ENCODE results near the gene PSD4. TPM values are rescaled to one million over a fixed set of nuclear protein-coding genes. Genes with fewer than 3 reads are reported as not detected.

The PSD4 gene
- polyA plus RNA-seq, 2 donors: 18.1 to 32.6 TPM

DNA sequence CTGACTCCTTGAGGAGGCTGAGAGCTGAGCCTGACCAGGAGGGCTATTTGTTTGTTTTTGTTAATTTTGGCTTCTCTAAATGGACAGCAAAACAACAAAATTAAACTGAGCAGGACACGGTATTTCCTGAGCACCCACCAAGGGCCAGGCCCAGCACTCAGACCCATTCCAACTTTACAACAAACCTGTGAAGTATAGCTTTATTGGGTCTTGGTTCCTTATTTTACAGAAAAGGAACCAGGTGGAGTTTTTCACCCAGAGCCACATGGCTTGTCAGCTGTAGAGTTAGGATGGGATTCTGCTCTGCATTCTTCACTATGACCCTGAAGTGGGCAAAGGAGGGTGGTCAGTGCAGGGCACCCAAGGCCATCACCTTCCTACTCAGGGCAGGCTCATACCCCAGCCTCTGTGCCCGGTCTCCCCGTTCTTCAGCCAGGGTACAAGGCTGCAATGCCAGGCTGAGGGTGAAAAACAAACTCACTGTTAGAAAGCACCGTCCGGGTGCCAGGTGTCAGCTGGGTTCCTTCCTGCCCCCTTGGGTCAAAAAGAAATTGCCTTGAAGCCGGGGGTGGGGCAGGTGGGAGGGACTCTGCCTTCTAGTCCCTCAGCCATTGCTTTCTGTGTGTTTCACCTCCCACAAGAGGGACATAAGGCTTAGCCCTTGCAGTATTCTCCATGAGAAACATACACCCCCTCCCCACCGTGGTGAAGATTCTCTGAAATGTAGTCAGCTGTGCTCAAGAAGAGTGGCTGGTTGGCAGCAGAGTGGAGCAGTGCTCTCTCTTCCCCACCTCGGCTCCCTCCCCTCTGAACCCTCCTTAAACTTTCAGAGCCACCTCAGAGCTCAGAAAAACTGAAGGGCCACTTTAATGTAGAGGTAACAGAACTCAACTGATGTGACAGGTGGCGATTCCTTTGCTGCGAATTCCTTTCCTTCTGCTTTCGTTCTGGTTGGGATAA is 2.2 kb downstream of the PSD4 start:
- 59 to 66% methylated on average over 11 of the region's 11 CpGs for WGBS, 2 donors

DNA sequence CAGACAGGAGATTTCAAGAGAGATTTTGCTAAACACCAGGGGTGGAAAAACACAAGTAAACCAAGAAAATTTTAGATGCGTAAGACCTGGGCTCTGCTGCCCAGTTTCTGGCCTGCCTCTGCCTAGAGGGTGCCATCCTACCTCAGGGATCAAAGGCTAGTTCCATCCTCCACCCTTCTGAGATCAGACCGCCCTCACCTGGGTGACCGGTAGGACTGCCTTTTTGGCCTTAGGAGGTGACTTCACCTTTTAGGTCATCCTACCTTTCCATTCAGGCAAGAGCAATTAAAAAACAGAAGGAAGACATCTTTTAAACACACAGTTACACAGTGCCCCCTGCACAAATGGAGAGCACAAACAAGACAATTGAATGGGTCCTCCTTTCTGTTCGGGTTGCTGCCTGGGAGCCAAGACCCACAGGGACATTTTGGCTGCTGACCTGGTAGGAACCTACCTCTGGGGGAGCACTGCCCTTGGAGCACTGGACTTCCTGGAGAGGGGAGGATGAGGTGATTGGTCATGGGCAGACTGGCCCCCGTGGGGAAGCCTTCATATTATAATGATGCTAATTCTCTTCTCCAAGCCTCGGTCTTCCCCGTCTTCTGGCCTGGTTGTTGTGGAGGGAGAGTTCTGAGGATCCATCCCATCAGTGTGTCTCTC is 3.1 kb downstream of the PSD4 start:
- H3K27ac ChIP-seq (ENCODE audit: low read depth in 2 of 2, low read length in 1 of 2): no peak overlapping the region
- peaks cover 0 to 5% of the 10 kb centered on the region in 2 donors for H3K36me3 ChIP-seq (ENCODE audit: control insufficient read depth in 2 of 2, insufficient read depth in 2 of 2, low read length in 1 of 2)
- WGBS, 2 donors: 87 to 88% methylated on average over 7 of the region's 7 CpGs
- H3K4me3 ChIP-seq (ENCODE audit: low read depth in 1 of 2, low read length in 2 of 2): no peak overlapping the region
- H3K4me1 ChIP-seq (ENCODE audit: control insufficient read depth in 2 of 2, insufficient read depth in 2 of 2, low read length in 1 of 2): peaks cover 0 to 18% of the 10 kb centered on the region in 2 donors
- no peaks in the 10 kb centered on the region for H3K9me3 ChIP-seq (ENCODE audit: control insufficient read depth in 2 of 2, insufficient read depth in 1 of 2, low read depth in 1 of 2, low read length in 1 of 2)
- no peaks in the 10 kb centered on the region for H3K27me3 ChIP-seq (ENCODE audit: control insufficient read depth in 1 of 2, insufficient read depth in 2 of 2, low read length in 2 of 2)

More for the DNA sequence above, 2.2 kb downstream of the PSD4 start:
- Histone ChIP-seq H3K36me3 (ENCODE audit: control insufficient read depth in 2 of 2, insufficient read depth in 2 of 2, low read length in 1 of 2) (peaks cover 0 to 3% of the 10 kb centered on the region in 2 donors), H3K9me3 (ENCODE audit: control insufficient read depth in 2 of 2, insufficient read depth in 1 of 2, low read depth in 1 of 2, low read length in 1 of 2) (no peaks in the 10 kb centered on the region), H3K4me1 (ENCODE audit: control insufficient read depth in 2 of 2, insufficient read depth in 2 of 2, low read length in 1 of 2) (peaks cover 0 to 13% of the 10 kb centered on the region in 2 donors), H3K4me3 (ENCODE audit: low read depth in 1 of 2, low read length in 2 of 2) (peak overlapping the region; percentile 3 to 18), H3K27me3 (ENCODE audit: control insufficient read depth in 1 of 2, insufficient read depth in 2 of 2, low read length in 2 of 2) (no peaks in the 10 kb centered on the region), H3K27ac (ENCODE audit: low read depth in 2 of 2, low read length in 1 of 2) (no peak overlapping the region)

DNA sequence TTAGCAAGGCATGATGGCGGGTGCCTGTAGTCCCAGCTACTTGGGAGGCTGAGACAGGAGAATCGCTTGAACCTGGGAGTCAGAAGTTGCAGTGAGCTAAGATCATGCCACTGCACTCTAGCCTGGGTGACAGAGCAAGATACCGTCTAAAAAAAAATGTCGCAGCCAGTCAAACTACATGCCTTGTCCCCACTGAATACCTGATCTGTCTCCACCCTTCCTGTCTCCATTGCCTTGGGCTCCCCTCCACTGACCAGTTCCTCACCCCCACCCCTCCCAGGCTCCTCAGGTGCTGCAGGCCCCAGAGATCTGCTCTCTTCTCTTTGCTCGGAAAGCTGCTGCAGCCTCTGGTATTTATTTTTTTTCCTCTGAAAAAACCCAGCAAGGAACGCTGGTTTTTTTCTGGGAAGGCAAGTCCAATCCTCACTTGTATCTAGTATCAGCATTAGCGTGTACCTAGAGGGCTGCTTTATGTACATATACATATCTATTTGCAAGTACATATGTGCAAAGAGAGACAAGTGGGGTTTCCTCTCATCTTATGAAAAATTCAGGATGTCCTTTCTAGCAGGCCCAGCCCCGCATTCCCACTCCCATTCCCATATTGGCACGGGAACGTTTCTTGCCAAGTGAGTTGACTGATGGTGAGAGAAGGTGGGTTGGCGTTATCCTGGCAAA is 4.4 kb downstream of the PSD4 start:
- Histone ChIP-seq H3K4me1 (ENCODE audit: control insufficient read depth in 2 of 2, insufficient read depth in 2 of 2, low read length in 1 of 2) (peaks cover 0 to 18% of the 10 kb centered on the region in 2 donors), H3K27me3 (ENCODE audit: control insufficient read depth in 1 of 2, insufficient read depth in 2 of 2, low read length in 2 of 2) (no peaks in the 10 kb centered on the region), H3K27ac (ENCODE audit: low read depth in 2 of 2, low read length in 1 of 2) (no peak overlapping the region), H3K4me3 (ENCODE audit: low read depth in 1 of 2, low read length in 2 of 2) (no peak overlapping the region), H3K9me3 (ENCODE audit: control insufficient read depth in 2 of 2, insufficient read depth in 1 of 2, low read depth in 1 of 2, low read length in 1 of 2) (no peaks in the 10 kb centered on the region), H3K36me3 (ENCODE audit: control insufficient read depth in 2 of 2, insufficient read depth in 2 of 2, low read length in 1 of 2) (peaks cover 0 to 5% of the 10 kb centered on the region in 2 donors)
- WGBS, 2 donors: 84 to 88% methylated on average over 11 of the region's 11 CpGs

DNA sequence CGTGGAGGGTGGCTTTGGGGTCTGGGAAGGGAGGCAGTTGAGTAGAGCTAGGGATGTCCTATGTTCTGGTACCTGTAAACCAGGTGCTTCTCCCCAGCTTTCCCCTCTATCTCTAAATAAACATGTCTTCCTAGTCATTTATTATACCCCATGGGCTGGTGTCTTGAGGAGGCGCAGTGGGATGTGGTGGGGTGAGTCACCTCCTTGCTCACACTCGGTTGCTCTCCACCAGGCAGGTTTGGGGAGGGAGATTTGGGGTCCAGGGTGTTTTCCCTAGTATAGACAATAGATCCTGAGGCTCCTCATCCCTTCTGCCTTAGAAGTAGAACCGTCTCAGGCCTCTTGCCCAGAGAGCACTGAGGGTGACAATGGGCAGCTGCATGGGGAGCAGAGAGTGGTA is 5.1 kb downstream of the PSD4 start:
- WGBS, 2 donors: 76 to 84% methylated on average over 4 of the region's 4 CpGs
- Histone ChIP-seq H3K4me3 (ENCODE audit: low read depth in 1 of 2, low read length in 2 of 2) (no peak overlapping the region), H3K9me3 (ENCODE audit: control insufficient read depth in 2 of 2, insufficient read depth in 1 of 2, low read depth in 1 of 2, low read length in 1 of 2) (no peaks in the 10 kb centered on the region), H3K27ac (ENCODE audit: low read depth in 2 of 2, low read length in 1 of 2) (no peak overlapping the region), H3K27me3 (ENCODE audit: control insufficient read depth in 1 of 2, insufficient read depth in 2 of 2, low read length in 2 of 2) (no peaks in the 10 kb centered on the region), H3K36me3 (ENCODE audit: control insufficient read depth in 2 of 2, insufficient read depth in 2 of 2, low read length in 1 of 2) (peaks cover 0 to 5% of the 10 kb centered on the region in 2 donors), H3K4me1 (ENCODE audit: control insufficient read depth in 2 of 2, insufficient read depth in 2 of 2, low read length in 1 of 2) (peaks cover 0 to 18% of the 10 kb centered on the region in 2 donors)

DNA sequence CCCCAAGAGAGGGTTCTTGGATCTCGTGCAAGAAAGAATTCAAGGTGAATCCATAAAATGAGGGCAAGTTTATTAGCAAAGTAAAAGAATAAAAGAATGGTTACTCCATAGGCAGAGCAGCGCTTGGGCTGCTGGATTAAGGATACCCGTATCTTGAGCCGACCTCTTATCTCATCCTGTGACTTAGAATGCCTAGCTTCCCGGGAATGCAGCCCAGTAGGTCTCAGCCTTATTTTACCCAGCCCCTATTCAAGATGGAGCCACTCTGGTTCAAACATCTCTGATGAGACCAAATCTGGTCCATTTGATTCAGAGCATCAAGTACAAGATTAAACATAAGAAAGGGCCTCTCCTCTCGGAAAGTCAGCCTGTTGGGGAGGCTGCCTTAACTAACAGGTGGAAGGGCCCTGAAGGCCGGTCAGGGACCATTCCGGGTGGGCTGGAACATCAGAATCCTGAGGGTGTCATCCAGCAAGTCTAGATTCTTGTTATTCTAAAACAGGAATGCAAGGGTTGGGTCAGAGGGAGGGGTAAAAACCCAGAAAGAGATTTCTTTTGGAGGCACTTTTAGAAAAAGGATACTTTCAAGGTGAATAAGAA is 5.8 kb downstream of the PSD4 start:
- H3K4me3 ChIP-seq (ENCODE audit: low read depth in 1 of 2, low read length in 2 of 2): no peak overlapping the region
- WGBS, 2 donors: 92 to 95% methylated on average over 8 of the region's 8 CpGs
- H3K9me3 ChIP-seq (ENCODE audit: control insufficient read depth in 2 of 2, insufficient read depth in 1 of 2, low read depth in 1 of 2, low read length in 1 of 2): no peaks in the 10 kb centered on the region

DNA sequence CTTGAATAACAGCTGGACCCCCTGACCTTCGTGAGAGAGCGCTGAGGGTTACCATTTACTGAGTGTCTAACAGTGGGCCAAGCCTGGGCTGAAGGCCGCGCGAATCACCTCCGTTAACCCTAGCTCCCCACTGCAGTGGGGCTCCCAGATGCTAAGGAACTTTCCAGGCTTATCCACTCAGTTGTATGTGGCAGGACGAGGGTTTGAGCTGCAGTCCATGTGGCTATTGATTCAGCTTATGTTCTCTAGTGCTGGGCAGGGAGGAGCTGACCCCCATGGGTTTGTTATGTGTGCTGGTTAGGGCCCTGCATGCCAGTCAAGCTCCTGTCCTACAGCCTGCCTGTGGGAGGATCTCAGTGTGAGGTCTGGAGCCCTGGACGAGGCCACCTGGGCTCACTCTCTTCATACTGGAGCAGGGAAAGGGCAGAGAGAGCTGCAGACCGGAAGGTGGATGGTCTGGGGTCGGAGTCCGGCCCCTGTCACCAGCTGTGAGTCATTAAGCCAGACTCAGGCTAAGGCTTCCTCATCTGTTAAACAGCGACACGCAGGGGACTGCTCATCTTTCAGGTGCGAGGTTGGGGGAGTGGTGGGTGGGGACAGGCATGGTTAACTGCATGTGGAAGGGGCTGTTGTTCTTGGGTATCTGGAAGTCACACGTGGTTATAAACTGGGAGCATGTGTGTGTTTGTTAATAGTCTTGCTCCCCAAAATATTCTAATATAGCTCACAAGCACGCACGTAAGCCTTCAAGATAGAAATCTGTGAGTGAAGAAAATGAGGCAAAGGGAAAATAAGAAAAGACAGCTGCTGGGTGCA is 6.6 kb downstream of the PSD4 start:
- 78 to 84% methylated on average over 17 of the region's 17 CpGs for WGBS, 2 donors
- Histone ChIP-seq H3K27me3 (ENCODE audit: control insufficient read depth in 1 of 2, insufficient read depth in 2 of 2, low read length in 2 of 2) (no peaks in the 10 kb centered on the region), H3K27ac (ENCODE audit: low read depth in 2 of 2, low read length in 1 of 2) (no peak overlapping the region), H3K36me3 (ENCODE audit: control insufficient read depth in 2 of 2, insufficient read depth in 2 of 2, low read length in 1 of 2) (peaks cover 0 to 5% of the 10 kb centered on the region in 2 donors), H3K9me3 (ENCODE audit: control insufficient read depth in 2 of 2, insufficient read depth in 1 of 2, low read depth in 1 of 2, low read length in 1 of 2) (no peaks in the 10 kb centered on the region), H3K4me3 (ENCODE audit: low read depth in 1 of 2, low read length in 2 of 2) (no peak overlapping the region), H3K4me1 (ENCODE audit: control insufficient read depth in 2 of 2, insufficient read depth in 2 of 2, low read length in 1 of 2) (peaks cover 0 to 18% of the 10 kb centered on the region in 2 donors)

More for the DNA sequence above, 5.8 kb downstream of the PSD4 start:
- Histone ChIP-seq H3K4me1 (ENCODE audit: control insufficient read depth in 2 of 2, insufficient read depth in 2 of 2, low read length in 1 of 2) (peaks cover 0 to 18% of the 10 kb centered on the region in 2 donors), H3K27me3 (ENCODE audit: control insufficient read depth in 1 of 2, insufficient read depth in 2 of 2, low read length in 2 of 2) (no peaks in the 10 kb centered on the region), H3K36me3 (ENCODE audit: control insufficient read depth in 2 of 2, insufficient read depth in 2 of 2, low read length in 1 of 2) (peaks cover 0 to 5% of the 10 kb centered on the region in 2 donors), H3K27ac (ENCODE audit: low read depth in 2 of 2, low read length in 1 of 2) (no peak overlapping the region)

DNA sequence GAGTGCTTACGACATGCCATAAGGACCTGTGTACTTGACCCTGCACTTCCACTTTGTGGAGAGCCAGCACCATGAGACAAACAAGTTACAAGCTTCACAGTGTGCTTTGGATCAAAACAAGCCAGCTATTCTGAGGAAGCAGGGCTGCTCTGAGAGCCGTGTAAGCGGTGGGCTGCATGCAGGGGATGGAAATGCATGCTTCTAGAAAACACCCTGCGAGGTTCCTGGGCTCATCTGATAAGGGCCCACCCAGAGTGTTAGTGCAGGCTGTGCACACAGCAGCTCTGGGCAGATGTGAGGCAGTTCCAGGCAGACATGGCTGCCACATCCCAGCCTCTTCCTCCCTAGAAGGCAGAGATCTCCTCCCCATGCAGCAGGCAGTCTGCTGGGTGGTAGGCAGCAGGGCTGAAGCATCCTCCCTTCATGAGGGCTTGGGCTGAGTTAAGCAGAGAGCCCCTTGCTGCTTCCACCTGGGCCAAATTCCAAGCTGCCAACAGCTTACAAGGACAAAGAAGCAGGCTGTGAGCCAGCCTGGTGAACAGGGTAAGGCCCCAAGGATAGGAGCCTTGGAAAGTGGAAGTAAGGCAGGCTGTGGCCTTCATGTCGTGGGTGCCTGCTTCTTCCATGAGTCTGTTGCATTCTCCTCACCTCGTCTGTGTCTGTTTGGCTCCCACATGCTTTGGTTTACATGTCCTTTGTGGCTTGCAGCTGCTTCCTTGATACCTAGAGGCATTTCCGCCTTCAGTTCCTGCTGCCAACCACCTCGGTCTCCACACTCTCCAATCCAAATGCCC is 7.7 kb downstream of the PSD4 start:
- Histone ChIP-seq H3K27me3 (ENCODE audit: control insufficient read depth in 1 of 2, insufficient read depth in 2 of 2, low read length in 2 of 2) (no peaks in the 10 kb centered on the region), H3K9me3 (ENCODE audit: control insufficient read depth in 2 of 2, insufficient read depth in 1 of 2, low read depth in 1 of 2, low read length in 1 of 2) (no peaks in the 10 kb centered on the region), H3K4me3 (ENCODE audit: low read depth in 1 of 2, low read length in 2 of 2) (no peak overlapping the region), H3K27ac (ENCODE audit: low read depth in 2 of 2, low read length in 1 of 2) (no peak overlapping the region), H3K4me1 (ENCODE audit: control insufficient read depth in 2 of 2, insufficient read depth in 2 of 2, low read length in 1 of 2) (peaks cover 0 to 18% of the 10 kb centered on the region in 2 donors), H3K36me3 (ENCODE audit: control insufficient read depth in 2 of 2, insufficient read depth in 2 of 2, low read length in 1 of 2) (peaks cover 0 to 8% of the 10 kb centered on the region in 2 donors)
- 49 to 57% methylated on average over 8 of the region's 8 CpGs for WGBS, 2 donors

DNA sequence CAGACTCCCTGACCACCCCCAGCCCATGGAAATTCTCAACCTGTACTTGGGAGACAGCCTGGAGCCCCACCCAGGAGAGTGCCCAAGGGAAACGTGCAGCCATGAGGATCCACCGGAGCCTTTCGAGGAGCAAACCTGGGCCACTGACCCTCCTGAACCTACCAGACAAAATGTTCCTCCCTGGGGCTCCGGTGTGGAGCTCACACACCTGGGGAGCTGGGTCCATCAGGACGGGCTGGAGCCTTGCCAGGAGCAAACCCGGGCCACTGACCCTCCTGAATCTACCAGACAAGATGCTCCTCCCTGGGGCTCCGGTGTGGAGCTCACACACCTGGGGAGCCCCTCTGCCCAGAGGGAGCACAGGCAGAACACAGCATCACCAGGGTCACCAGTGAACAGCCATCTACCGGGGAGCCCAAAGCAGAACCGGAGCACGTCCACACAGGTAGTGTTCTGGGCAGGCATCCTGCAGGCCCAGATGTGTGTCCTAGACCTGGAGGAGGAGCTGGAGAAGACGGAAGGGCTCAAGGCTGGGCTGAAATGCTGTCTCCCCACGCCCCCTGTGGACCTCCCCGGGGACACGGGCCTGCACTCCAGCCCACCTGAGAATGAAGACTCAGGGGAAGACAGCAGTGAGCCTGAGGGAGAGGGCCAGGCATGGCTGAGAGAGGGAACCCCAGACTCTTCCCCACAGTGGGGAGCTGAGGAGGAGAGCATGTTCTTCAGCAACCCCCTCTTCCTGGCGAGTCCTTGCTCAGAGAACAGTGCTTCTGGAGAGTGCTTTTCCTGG is 8.9 kb downstream of the PSD4 start:
- Histone ChIP-seq H3K27ac (ENCODE audit: low read depth in 2 of 2, low read length in 1 of 2) (no peak overlapping the region), H3K4me1 (ENCODE audit: control insufficient read depth in 2 of 2, insufficient read depth in 2 of 2, low read length in 1 of 2) (peaks cover 0 to 16% of the 10 kb centered on the region in 2 donors)
- WGBS, 2 donors: 88 to 90% methylated on average over 15 of the region's 15 CpGs

More for the DNA sequence above, 8.9 kb downstream of the PSD4 start:
- H3K36me3 ChIP-seq (ENCODE audit: control insufficient read depth in 2 of 2, insufficient read depth in 2 of 2, low read length in 1 of 2): peaks cover 0 to 7% of the 10 kb centered on the region in 2 donors
- H3K27me3 ChIP-seq (ENCODE audit: control insufficient read depth in 1 of 2, insufficient read depth in 2 of 2, low read length in 2 of 2): no peaks in the 10 kb centered on the region
- no peaks in the 10 kb centered on the region for H3K9me3 ChIP-seq (ENCODE audit: control insufficient read depth in 2 of 2, insufficient read depth in 1 of 2, low read depth in 1 of 2, low read length in 1 of 2)
- no peak overlapping the region for H3K4me3 ChIP-seq (ENCODE audit: low read depth in 1 of 2, low read length in 2 of 2)
